Activated CD8-positive, alpha-beta memory T cell treated with anti-CD3 and anti-CD28 coated beads for 4 hours (primary cell): Measurements from ENCODE around the gene PVALEF.

Source experiments
- DNase-seq, 2 donors: peaks; one replicate each; pipeline ENCODE4 v3.0.0-alpha.2; 2020; ENCODE audit warnings: low read depth in 2 of 2

The PVALEF gene

GRCh38 chr17:81182596-81182995 is 17.3 kb downstream of the PVALEF start:
- no peak for DNase-seq

- no peak for DNase-seq
Measured at GRCh38 chr17:81183316-81183715, 18.0 kb downstream of the PVALEF start.

- DNase-seq: no peak
Measured at GRCh38 chr17:81183807-81184206, 18.5 kb downstream of the PVALEF start.

- DNase-seq: no peak
Measured at GRCh38 chr17:81184555-81184954, 19.2 kb downstream of the PVALEF start.

GRCh38 chr17:81186203-81186602 is 20.9 kb downstream of the PVALEF start:
- no peak for DNase-seq

- DNase-seq: no peak
Measured at GRCh38 chr17:81187120-81187519, 21.8 kb downstream of the PVALEF start.

- no peak for DNase-seq
Measured at GRCh38 chr17:81187586-81188490, 22.5 kb downstream of the PVALEF start.

GRCh38 chr17:81188491-81188840 is 23.2 kb downstream of the PVALEF start:
- DNase-seq: no peak

- DNase-seq: no peak
Measured at GRCh38 chr17:81189016-81189415, 23.7 kb downstream of the PVALEF start.

GRCh38 chr17:81189670-81190530 is 24.6 kb downstream of the PVALEF start:
- DNase-seq: no peak

- no peak for DNase-seq
Measured at GRCh38 chr17:81190591-81190990, 25.3 kb downstream of the PVALEF start.

GRCh38 chr17:81191116-81191515 is 25.8 kb downstream of the PVALEF start:
- no peak for DNase-seq

- DNase-seq: no peak
Measured at GRCh38 chr17:81191646-81192045, 26.3 kb downstream of the PVALEF start.

GRCh38 chr17:81192386-81193050 is 27.2 kb downstream of the PVALEF start:
- DNase-seq: no peak

- DNase-seq: no peak
Measured at GRCh38 chr17:81193051-81193410, 27.7 kb downstream of the PVALEF start.

- DNase-seq: no peak
Measured at GRCh38 chr17:81193470-81194224, 28.3 kb downstream of the PVALEF start.

GRCh38 chr17:81194225-81194760 is 29.0 kb downstream of the PVALEF start:
- DNase-seq: no peak

GRCh38 chr17:81194941-81195901 is 29.9 kb downstream of the PVALEF start:
- DNase-seq: no peak

GRCh38 chr17:81195941-81196495 is 30.7 kb downstream of the PVALEF start:
- no peak for DNase-seq
